HG02840 (cell line): ENCODE measurements around the gene PPIE.

Experiments
- ATAC-seq: cut with Tn5 transposase; IDR thresholded peaks from one replicate; pipeline ENCODE4 v1.9.1; 2021; ENCODE audit warnings: mild to moderate bottlenecking, moderate library complexity, moderate number of reproducible peaks; ENCODE audit not compliant: unreplicated experiment, low FRiP score

The PPIE gene

DNA sequence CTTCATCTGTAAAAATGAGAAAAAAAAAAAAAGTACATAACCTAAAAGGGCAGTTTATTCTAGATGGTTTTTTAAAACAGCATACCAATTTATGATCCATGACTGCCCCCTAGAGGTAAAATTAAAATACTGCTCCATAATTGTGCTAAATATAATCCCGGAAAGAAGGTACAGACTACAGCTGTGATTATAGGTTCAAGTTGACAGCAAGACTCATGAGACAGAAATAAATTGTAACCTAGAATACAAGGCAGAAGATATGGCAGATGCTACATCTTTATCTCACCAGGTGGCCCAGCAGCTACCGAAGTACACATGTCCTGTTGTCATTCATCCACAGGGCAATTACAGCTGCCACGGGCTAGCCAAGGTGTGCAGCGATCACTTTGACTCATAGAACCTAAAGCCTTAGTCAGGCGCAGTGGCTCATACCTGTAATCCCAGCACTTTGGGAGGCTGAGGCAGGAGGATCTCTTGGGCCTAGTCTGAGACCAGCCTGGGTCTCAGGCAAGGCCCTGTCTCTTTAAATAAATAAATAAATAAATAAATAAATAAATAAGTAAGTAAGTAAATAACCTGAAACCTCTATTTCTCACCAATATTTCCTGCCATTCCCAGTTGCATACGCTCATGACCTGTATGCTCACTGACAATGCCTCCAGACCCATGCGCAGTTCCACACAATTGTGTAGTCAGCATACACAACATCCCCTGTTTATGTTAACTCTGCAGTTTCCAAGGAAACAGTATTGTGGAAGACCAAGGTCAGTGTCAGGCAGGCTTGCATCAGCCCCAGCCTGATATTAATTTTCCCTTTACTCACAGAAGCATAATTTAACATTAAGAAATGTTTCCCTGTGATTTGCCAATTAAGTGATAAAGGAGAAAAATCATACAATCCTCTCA lies 18.3 kb upstream of the PPIE start:
- no peak for ATAC-seq

DNA sequence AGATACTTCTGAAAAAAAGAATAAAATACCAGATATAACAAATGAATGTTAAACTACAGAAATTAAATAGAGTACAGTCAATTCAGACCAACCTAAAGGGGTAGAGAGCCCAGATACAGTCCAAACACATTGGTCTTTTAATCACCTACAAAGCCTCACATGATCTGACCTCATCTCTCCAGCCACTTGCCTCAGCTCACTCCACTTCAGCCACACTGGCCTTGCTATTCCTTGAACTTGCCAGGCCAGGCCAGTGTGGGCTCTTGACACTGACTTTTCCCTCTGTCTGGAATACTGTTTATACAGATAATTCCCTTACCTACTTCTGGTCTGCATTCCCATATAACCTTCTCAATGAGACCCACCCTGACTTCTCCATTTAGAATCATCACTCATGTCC lies 17.0 kb upstream of the PPIE start:
- ATAC-seq: no peak

DNA sequence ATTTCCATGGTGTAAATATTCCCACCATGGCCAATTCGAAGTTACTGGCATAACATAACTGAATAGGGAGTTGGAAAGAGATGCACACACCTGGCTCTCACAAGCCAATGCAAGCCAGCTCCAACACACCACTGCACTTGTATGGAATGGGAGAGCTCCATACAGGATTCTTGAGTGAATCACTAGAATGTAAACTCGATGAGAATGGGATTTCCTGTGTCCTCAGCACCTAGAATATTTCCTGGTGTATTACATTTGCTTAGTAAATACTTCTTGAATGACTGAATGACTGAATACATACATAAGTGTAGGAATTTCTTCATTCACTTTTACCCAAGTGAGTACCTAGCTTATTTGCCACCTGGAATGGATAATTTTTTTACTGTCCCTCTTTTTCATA lies 16.2 kb upstream of the PPIE start:
- ATAC-seq: no peak

DNA sequence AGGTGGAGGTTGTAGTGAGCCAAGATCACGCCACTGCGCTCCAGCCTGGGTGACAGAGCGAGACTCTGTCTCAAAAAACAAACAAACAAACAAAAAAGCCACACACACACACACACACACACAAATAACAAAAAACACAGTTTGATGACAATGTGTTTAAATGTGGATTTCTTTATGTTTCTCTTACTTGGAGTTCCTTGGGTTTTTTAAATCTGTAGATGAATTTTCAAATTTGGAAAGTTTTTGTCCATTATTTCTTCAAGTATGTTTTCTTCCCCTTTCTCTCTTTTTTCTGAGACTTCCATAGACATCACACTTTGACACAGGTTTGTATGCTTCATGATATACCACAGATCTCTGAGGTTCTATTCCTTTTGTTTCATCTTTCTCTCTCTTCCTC lies 12.1 kb upstream of the PPIE start:
- ATAC-seq: no peak

DNA sequence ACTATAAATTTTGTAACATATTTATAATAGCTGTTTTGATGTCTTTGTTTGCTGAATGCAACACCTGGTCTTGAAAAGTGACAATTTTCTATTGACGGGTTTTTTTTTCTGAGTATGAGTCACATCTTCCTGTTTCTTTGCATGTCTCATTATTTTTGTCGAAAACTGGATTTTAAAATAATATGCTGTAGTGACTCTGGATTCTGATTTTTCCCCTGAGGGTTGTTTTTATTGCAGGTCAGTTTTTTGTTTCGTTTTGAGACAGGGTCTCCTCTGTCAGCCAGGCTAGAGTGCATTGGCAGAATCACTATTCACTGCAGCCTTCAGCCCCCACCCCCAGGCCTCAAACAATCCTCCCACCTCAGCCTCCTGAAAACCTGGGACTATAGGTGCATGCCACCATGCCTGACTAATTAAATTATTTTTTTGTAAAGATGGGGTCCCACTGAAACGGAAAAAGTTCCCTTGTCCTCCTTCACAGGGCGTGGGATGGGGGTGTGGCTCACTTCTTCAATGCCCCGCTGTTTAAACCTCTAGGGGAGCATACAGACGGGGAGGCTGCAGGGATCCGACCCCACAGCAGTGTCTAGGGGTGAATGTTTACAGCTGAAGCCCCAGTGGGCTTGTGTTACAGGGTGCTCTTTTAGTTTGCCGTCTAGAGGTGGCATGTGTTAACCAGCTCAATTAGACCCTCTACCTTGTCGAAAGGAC lies 11.3 kb upstream of the PPIE start:
- no peak for ATAC-seq

DNA sequence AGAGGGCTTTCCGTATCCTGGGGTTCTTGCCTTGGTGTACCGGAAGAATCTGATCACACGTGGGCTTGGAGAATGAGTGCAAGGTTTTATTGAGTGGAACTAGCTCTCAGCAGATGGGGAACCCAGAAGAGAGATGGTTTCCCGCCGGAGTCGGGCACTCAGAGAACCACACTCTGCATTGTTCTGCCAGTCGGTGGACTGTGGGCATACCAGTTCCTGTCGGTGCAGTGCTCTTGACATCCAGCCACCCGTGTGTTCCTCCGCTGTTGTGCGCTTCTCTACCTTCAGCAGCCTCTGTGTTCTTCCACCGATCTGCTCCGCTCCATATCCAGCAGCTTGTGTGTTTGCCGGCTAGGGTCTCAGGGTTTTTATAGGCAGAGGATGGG lies 10.8 kb upstream of the PPIE start:
- ATAC-seq: no peak

DNA sequence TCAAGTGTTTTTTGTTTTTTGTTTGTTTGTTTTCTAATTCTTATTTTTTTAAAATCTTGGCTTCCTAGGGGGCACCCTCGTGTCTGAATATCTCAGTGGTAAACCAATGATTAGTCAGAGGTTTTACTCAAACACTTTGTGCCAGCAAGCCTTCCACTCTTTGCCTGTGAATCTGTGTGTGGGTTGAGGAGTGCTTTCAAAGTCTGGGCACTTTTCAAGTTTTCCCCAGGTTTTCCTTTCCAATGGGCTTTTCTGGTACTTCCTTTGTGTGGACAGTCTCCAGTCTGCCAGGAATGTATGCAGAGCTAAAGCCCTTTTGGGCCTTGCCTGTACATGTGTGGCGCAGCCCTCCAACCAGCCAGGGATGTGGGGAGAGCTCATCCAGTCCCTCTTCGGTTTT lies 9.7 kb upstream of the PPIE start:
- no peak for ATAC-seq

DNA sequence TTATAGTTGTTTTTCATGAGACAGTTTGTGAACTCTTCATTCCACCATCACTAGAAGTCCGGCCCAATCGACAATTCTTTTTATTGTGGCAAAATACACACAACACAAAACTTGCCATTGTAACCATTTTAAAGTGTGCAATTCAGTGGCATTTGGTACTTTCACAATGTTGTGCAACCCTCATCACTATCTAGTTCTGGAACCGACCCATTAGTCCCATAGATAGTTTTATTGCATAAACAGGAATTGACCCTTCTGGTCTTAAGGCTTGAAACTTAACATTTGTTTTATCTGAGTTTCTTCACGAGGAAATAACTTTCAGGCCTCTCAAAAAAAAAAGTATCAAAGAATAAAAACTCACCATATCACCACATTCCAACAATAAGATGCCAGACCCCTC lies 8.8 kb upstream of the PPIE start:
- ATAC-seq: no peak

DNA sequence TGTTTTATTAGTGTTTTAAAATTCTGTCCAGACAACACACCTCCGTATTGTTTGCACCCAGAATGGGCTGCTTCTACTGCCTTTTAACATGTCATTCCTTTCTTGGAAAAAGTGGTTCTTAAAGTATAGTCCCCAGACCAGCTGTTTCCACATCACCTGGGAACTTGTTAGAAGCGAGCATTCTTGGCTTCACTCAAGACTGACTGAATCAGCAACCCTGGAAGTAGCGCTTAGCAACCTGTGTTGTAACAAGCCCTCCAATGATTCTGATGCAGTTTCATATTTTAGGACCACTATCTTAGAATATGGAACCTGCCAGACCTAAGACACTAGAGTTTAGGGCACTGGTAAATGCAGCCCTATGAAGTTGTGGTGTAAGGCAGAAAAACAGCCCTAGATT lies 6.0 kb upstream of the PPIE start:
- no peak for ATAC-seq

DNA sequence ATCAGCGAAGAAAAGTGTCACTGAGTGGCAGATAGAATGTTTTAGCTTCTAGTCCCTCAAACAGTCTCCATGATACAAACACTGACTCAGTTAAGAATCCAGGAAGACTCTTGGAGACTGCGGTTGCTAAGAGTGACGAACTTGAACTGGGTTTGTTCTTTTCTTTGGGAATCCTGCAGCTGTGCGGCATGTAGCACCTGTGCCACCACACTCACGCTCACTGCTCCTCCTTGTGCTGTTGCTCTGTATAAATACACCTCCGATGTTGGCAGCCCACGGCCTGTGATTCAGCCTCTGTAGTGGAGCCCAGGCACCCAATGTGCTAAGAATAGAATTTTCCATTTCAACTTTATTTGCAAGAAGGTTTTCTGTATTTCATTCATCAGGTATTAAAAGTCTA lies 5.5 kb upstream of the PPIE start:
- ATAC-seq: no peak

DNA sequence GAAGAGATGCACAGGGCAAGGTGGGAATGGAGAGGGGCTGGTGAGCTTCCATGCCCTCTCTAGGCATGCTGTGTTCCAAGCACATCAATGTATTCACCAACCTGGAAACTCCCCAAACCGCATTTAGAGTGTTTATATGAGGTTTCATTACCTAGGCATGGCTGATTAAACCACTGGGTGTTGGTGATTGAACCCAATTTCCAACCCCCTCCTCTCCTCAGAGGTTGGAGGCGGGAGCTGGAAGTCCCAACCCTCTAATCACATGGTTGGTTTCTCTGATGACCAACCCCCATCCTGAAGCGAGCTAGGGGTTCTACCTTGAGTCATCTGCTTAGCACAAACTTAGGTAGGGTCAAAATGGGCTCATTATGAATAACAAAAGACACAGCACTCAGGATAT lies 3.0 kb upstream of the PPIE start:
- ATAC-seq: no peak

DNA sequence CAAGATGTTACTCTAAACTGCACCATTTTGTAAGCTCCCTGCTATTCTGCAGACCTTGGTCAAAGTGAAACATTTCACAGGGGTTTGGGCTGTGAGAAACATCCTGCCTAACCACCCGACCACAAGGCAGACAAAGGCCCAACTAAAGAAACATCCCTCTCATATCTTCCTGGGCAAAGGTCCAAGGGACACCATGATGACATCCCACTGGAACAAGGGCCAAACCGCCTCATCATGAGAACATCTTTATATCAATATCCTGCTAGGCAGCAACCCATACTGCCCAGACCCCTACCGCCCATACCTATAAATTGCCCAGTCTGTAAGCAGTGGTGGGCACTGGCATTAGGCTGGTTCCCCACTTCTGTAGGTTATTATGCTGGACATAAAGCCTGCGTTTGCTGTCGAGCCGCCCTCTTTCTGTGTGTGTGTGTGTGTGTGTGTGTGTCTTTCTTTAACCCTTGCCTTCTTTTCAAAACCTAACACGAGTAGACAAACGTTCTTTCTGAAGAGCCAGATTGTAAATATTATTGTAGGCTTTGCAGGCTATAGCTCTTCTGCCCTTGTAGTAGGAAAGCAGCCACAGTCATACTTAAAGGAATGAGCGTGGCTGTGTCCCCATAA lies 1.0 kb upstream of the PPIE start:
- no peak for ATAC-seq

DNA sequence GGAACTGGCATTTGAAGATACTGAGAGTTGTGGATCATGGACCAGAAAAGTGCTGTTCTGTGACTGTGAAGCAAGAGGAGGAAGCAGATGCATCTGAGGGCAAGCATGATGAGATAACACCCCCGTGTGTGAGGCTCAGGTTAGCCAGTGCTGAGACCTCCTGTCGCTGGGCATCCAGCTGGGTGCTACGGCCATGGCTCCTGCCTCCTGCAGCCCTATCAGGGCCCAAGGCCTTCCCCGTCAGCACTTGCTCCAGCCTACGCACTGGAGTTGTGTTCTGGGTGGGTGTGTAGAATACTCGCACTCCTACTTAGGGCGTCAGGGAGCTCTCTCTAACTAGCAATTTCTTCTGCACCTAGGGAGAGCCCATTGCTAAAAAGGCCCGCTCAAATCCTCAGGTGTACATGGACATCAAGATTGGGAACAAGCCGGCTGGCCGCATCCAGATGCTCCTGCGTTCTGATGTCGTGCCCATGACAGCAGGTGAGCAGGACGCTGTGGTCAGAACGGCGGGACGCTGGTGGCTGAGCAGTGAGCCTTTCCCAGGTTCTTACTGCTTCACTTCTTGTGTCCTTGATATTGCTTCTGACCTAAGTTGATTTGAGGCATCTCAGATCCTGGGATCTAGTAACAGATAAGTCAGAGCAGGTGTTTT lies 6.5 kb downstream of the PPIE start:
- ATAC-seq: no peak

DNA sequence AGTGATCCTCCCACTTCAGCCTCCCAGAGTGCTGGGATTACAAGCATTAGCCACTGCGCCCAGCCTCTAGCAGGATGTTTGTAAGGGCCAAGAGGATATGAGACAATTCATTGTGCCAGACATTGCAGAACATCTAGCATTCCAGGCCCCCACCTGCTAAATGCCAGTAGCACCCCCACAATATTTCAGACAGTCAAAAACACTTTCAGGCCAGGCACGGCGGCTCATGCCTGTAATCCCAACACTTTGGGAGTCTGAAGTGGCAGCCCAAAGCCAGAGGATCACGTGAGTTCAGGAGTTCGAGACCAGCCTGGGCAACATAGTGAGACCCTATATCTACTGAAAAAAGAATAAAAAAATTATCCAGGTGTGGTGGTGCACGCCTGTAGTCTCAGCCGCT lies 12.9 kb downstream of the PPIE start:
- no peak for ATAC-seq

DNA sequence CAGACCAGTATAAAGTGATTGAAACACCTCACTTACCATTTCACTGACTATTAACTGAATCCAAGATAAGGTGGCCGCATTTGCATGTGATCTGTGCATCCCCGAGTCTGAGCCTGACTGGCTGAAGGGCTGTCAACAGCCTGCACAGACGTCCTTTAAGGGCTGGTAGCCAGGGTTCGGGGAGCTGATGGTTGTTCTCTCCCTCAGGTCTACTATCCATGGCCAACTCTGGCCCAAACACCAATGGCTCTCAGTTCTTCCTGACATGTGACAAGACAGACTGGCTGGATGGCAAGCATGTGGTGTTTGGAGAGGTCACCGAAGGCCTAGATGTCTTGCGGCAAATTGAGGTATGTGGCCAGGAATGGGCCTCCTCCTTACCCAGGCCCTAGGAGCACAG lies 14.0 kb downstream of the PPIE start:
- ATAC-seq: no peak

DNA sequence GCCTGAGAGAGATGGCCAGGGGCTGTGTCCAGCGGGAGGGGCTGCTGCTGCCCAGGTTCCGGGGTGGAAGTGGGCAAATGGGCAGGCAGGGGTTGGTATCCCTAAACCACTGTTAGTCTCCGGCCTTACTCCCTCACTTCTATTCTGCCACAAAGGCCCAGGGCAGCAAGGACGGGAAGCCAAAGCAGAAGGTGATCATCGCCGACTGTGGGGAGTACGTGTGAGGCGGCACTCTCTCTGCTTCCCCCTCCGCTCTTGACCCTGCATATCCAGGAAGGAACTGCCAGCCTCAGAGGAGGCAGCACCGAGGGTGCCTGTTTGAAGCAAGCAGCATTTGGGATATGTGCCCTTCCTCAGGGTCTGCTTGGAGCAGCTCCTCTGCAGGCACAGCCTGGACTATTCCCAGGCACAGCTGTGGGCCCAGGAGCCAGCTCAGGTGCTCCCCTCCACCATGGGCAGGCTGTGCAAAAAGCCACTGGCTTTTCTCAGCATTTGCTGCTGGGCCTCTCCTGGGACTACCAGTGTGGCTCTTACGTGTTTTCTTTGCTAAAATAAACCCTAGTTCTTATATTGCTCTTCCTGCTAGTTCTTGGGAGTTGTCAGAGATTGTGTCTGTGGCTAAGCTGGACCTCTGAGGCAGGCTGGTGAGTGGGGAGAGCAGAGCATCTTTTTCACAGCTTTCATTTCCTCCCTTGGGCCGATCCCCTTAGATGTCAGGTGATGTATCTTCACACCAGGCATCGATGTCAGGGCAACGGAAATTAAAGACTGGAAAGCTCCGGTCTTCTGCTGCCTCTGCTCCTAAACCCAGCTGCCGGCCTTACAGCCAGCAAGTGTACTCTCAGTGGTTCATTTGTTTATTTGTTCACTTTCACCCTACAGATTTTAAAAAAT lies 14.7 kb downstream of the PPIE start:
- no peak for ATAC-seq

DNA sequence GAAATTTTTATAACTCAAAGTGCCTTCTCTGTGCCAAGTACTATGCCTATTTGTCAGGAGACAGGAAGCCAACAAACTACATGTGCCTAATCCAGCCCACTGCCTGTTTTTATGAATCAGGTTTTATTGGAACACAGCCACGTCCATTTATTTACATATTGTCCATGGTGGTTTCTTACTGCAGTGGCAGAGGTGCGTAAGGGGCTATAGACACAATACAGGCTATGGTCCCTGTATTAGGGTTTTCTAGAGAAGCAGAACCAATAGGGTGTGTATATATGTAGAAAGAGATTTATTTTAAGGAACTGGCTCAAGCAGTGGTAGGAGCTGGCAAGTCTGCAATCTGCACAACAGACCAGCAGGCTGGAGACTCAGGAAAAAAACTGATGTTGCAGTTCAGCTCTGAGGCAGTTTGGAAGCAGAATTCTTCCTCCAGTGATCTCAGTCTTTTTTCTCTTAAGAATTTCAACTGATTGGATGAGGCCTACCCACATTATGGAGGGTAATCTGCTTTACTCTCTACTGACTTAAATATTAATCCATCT lies 15.4 kb downstream of the PPIE start:
- ATAC-seq: no peak

DNA sequence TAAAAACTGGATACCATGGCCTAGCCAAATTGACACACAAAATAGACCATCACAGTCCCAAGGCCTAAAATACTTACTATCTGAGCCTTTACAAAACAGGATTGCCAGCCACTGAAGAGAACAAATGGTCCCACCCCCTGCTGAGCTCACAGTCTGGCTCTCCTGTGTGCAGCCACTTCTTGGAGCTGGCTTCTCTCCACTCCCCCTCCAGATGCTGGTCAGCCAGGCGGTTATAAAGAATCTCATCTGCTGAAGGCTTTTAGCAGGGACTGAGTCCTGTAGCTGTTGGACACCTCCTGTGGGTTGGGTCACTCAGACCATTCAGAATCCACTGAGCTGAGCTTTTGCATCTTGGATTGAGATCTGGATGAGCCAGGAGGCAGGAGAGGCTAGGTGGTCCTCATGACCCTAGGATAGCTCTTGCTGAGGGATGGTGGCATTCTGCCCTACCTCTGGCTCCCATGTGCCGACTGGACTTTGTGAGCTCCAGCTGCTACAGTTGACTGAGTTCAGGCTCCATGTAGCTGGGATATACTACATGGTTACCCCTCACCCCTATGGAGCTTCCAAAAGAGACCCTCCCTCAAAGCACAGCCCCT lies 16.3 kb downstream of the PPIE start:
- no peak for ATAC-seq

DNA sequence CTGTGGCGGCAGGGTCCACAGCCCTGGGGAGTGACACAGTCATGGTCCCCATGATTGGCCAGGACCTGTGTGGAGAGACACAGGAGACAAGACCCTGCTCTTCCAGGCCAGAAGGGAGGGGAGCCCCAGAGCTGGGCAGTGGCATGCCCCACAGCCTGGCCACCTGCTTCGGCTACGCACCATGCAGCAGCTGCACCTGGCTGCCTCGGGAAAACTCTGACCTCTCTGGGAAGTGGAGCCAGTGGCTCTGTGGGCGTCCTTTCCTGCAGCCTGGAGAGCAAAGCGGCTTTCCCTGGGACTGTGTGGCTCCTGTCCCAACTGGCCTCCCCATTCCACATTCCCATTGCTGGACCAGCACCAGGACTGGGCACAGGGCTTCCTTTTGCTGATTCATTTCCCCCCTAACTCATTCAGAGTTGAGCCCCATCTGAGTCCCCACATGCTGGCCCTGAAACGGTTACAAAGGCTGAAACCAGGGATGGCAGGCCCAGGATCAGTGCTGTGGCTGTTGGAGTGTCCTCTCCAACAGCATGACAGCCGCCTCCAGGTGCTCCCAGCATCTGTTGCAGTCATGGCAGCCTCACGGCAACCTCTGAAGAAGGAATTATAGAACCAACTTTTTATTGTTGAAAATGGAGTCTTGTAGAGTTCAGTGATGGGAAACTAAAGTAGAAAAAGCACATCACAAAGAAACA lies 17.4 kb downstream of the PPIE start:
- ATAC-seq: no peak
